ENCODE data around the gene TTC4.

DNA sequence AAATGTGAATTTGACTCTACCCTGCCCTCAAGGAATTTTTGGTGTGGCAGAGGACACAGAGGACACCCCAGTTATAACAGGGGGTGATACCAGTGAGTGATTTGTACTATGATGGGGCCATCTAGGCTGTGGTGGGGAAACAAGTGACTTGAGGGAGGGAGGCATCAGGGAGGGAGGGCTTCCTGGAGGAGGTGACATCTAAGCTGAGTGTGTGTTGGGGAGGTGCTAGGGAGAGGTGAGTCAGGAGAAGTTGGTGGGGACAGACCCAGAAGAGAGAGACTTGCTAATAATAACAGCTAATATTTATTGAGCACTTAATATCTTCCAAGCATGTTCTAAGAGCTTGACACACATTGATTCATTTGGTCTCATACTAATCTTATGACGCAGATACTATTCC, 19.9 kb upstream of the TTC4 start:
- TF ChIP-seq, protein P1, sequence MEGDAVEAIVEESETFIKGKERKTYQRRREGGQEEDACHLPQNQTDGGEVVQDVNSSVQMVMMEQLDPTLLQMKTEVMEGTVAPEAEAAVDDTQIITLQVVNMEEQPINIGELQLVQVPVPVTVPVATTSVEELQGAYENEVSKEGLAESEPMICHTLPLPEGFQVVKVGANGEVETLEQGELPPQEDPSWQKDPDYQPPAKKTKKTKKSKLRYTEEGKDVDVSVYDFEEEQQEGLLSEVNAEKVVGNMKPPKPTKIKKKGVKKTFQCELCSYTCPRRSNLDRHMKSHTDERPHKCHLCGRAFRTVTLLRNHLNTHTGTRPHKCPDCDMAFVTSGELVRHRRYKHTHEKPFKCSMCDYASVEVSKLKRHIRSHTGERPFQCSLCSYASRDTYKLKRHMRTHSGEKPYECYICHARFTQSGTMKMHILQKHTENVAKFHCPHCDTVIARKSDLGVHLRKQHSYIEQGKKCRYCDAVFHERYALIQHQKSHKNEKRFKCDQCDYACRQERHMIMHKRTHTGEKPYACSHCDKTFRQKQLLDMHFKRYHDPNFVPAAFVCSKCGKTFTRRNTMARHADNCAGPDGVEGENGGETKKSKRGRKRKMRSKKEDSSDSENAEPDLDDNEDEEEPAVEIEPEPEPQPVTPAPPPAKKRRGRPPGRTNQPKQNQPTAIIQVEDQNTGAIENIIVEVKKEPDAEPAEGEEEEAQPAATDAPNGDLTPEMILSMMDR (IDR thresholded peaks at IDR 0.05; ENCODE audit: low read length) = no peak
- no peak for TF ChIP-seq EZH2phosphoT487 (IDR thresholded peaks at IDR 0.05; ENCODE audit: low read length)

All from MM.1S (cell line).